Measurements from ENCODE around the gene DLG2.

The DLG2 gene

DNA sequence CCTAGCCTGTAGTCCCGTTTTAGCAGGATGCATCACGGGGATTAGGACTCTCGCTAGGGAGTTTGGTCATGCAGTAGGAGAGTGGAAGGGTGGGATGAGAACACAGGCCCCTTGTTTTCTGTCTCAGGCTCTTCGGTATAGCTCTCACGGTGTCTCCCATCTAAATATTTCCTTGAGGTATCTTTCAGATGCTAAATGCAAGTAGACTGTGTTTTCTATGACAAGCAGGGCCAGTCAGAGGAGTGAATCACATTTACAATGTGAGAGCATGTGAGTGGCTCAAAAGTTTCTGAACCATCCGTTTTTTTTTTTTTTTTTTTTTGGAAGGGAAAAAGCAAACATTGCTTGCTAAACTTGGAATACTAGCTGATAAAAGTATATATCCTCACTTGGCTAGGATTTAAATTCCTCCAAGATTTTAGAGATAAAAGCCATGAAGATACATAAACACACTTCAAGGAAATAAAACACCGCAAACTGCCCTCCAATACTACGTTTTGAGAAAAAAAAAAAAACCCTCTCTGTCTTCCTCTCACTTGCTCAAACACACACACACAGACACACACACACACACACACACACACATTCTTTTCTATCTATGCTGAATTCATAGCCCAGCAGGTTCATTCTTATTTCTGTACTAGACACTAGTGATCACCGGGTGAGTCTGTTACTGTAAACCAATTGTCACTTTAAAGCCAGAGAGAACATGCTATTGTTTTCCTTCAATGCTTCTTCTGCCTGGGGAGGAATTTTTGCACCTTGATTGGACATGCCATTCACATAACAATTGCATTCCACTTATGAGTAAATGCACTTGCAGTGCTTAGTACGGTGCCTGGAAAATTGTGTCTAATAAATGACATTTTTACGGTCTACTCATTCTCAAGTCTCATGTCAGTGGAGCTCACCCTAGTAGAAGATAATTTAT lies 2116.3 kb downstream of the DLG2 start:
- DNase-seq (ENCODE audit: low read depth), result no peak

DNA sequence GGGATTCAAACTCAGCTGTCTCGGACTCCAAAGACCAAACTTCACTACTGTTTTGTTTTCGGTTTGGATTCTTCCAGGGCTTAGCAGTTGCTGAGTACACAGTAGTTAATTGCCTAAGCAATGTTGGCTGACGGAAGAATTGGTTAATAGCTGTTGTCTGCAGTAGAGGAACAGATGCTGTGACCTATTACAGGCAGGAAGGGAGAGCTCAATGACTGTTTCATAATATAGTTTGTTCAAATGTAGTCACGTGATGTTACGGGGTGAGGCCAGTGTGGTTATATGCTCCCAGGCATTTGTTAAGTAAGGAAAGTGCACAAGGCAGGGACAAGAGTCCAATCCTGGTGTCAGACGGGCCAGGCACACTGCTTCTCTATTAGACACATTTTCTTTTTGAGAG lies 2118.3 kb downstream of the DLG2 start:
- DNase-seq (ENCODE audit: low read depth), result no peak

- no peak for DNase-seq (ENCODE audit: low read depth)
Observed at GRCh38 chr11:83502041-83502440, 2125.1 kb downstream of the DLG2 start.

- DNase-seq (ENCODE audit: low read depth), result no peak
Observed at GRCh38 chr11:83493917-83494316, 2133.2 kb downstream of the DLG2 start.

DNA sequence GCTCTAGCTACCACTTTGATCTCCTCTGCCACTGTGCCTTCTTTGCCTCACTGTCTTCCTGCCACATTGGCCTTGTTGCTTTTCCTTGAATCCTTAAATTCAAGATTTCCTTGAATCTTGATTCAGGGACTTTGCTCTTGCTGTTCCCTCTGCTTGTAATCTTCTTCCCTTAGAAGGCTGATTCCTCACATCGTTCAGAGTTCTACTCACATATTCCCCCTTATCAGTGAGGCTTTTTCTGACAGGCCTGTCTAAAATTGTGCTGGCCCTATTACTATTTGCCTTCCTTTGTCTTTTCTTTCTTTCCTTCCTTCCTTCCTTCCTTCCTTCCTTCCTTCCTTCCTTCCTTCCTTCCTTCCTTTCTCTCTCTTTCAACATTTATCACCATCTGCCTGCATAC lies 2134.1 kb downstream of the DLG2 start:
- no peak for DNase-seq (ENCODE audit: low read depth)

DNA sequence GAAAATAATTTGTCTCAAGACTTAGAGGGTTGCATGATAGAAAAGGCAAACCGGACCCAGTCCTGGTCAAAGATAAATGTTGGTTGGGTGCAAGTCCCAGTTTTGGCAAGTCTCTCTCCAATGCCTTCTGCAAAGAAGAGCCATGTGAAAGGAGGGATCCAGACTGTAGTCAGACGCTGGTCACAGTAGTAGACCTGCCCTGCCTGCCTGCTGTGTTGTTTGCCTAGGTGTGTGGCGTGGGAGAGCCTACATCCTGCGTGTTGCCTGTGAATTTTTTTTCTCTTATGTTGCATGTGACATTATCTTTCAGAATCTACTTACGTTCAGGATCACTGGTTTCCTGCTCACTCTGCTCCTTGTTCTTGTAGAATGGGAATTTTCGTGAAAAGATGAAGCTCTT lies 2143.3 kb downstream of the DLG2 start:
- DNase-seq (ENCODE audit: low read depth), result no peak

- no peak for DNase-seq (ENCODE audit: low read depth)
Observed at GRCh38 chr11:83480811-83481210, 2146.3 kb downstream of the DLG2 start.

GRCh38 chr11:83480251-83480650 lies 2146.9 kb downstream of the DLG2 start:
- no peak for DNase-seq (ENCODE audit: low read depth)

DNA sequence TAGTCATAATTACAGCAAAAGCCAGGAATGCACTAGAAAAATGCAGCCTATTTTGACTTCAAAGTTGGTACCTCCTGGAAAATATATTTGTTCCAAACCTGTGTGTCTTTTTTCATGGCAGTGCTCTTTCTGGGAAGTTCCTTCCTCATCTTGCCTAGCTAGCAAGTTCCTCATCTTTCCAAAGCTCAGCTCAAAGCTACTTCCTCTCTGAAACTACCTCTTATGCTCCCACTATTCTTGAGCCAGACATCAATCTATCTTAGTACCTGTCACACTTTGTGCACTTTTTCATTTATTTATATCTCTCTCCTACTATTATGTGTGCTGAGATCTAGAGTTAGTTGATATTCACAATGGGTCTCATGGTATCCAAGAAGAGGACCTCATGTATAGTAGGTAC lies 2149.4 kb downstream of the DLG2 start:
- DNase-seq (ENCODE audit: low read depth), result no peak

DNA sequence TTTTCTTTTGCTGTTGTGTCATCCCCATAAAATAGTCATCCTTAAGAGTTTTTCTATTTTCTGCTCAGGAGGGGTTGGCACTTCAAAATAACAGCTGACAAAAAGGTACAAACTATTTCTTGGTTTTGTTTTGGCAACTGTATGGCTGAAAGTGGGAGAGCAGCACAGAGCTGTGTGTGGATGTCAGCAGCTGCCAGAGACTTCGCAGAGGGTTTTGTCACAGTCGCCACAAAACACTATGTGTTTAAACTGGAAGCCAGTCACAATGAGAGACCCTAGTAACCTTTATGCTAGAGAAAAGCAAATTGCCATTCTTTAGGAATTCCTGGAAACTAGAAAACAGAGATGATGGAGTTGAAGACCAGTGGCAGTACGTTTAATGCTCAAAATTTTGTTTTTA lies 2151.4 kb downstream of the DLG2 start:
- no peak for DNase-seq (ENCODE audit: low read depth)

DNA sequence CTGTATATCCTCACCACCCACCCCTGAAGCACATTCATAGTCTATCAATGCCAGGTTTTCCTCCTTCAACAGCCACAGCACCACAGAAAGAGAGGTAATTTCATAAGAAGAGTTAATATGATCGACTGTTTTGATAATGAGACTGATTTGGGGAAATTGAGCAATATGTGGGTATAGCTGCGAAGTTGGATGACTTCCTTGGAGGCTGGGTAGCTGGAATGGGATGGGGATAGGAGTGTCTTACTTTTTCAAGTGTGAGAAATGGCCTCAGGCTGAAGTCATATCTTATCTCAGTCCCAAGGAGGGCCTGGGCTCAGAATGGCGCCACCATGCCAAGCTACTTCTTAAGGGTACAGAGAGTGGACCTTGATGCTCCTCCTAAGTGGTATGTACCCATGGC lies 2153.4 kb downstream of the DLG2 start:
- no peak for DNase-seq (ENCODE audit: low read depth)

DNA sequence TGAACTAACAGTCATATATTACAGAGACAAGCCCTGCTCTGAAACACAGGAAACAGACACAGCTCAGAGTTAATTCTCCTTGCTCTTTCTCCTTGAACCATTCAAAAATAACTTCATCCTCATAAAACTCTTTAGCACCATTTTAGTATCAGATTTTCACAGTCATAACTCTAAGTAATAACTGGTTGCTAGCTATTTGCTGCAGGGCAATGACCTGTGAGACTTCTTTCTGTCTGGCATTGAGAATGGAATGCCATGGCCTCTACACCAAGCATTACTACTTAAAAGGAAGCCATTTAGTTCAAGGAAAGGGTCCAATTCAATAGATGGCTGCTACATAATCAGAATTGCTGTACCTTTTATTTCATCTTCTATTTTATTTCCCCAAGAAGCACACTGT lies 2154.3 kb downstream of the DLG2 start:
- DNase-seq (ENCODE audit: low read depth), result no peak

DNA sequence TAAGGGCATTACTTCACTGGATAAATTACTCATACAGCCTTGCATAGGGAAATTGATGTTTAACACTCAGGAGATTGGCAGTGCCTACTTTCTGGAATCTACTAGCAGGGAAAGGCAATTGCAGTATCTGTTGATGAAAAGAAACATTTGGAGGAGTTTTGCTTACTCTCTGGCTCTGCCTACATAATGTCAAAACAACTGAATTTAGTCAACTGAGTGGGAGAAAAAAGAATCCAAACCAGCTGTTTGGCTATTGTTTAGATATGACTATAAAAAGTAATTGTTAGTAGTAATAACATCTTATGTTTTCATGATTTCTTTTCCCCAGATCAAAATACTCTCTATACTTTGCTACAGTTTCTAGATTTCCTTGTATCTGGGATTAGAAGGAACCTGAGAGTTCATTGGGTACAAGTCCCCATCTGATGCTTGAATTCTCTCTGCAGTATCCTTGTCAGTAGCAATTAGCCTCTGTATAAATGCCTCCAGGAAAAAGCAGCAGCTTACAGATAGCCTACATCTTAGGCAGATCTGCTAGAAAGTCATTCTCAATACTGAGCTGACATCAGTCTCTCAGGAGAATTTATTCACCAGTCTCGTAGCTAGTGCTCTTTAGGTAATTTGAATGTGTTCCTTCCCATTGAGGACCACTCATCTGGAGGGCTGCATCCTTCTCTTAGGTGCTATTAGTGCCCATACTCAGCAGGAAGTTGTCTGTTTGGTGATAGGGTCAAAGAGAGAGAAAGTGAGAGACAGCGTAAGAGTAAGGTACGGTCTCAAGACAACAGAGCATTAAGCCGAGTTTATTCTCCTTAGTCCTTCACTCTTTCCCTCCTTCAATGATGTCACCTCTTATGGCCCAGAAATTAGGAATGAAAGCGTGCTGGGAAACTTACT lies 2155.1 kb downstream of the DLG2 start:
- no peak for DNase-seq (ENCODE audit: low read depth)

DNA sequence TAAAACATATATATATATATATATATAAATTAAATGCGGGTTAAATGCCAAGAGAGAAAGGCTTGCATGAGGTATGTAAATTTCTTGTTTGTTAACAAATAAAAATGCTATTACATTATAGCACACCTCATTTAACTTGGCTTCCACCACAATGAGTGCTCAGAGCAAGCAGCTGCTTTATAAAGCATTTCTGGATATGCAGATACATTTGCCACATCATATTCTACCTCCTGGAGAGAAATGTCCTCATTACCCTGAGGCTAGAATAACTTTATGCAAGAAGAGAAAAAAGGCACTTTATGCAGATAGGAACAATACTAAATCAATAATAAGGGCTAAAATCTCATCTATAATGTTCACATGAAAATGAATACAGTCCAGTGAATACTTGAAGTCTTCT lies 2159.3 kb downstream of the DLG2 start:
- DNase-seq (ENCODE audit: low read depth), result no peak

GRCh38 chr11:83464160-83464944 lies 2162.8 kb downstream of the DLG2 start:
- DNase-seq (ENCODE audit: low read depth), result no peak

- no peak for DNase-seq (ENCODE audit: low read depth)
Observed at GRCh38 chr11:83459798-83460197, 2167.3 kb downstream of the DLG2 start.

- no peak for DNase-seq (ENCODE audit: low read depth)
Observed at GRCh38 chr11:83456566-83456965, 2170.6 kb downstream of the DLG2 start.

DNA sequence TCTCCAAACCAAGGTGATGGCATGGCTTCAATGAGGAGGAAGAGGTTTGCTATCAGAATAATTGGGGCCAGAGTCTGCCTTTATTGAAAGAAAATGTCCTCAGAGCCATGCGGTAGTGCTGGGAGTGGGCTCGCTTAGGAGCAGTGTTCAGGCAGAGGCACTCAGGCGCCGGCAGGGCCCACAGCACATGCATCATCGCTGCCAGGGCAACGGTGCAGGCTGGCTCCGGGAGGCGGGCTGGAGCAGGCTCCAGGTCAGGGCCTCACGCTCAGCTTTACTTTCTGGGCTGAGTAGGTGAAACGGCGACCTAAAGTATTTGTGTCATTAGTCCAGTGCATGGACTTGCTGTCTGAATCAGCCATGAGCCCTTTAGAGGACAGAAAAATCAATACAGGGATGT lies 2171.1 kb downstream of the DLG2 start:
- no peak for DNase-seq (ENCODE audit: low read depth)

DNA sequence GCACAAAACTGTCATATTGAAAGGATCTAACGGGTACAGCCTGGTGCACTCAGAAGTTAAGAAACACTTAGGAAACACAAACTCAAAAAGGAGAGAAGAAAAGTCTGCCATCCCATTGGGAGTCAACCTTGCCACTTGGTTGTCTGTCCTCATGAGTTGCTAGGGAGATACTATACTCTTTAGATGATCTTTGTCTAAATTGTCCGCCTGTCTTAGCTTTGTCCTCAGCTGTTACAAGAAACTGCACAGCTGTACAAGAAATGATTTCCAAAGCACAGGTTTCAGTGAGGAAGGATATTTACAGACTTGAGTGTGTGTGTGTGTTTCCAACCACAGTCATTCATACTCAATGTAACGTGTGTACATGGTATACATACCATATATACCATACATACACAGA lies 2171.8 kb downstream of the DLG2 start:
- no peak for DNase-seq (ENCODE audit: low read depth)

GRCh38 chr11:83454674-83455073 lies 2172.5 kb downstream of the DLG2 start:
- DNase-seq (ENCODE audit: low read depth), result no peak

GRCh38 chr11:83449338-83449913 lies 2177.7 kb downstream of the DLG2 start:
- DNase-seq (ENCODE audit: low read depth), result no peak

- no peak for DNase-seq (ENCODE audit: low read depth)
Observed at GRCh38 chr11:83448686-83449085, 2178.5 kb downstream of the DLG2 start.
